Lung microvascular endothelial cell (primary cell): Measurements from ENCODE around the gene ZFR. TPM values are rescaled to one million over a fixed set of nuclear protein-coding genes. Genes with fewer than 3 reads are reported as not detected.
A peak's percentile ranks its signal among the peaks of the same experiment; 100 is the strongest.
"Not testable (repeated sequence)": the region's sequence is repeated elsewhere in the genome, so short reads cannot be mapped to it uniquely, and the experiment has no call there.

ENCODE experiments used
- DNase-seq, 2 donors: peaks; one replicate each; pipeline versions ENCODE4 v3.0.0 to v3.0.0-alpha.2; 2010; ENCODE audit warnings: low read depth in 2 of 2
- total RNA-seq: library from RNA; depleted of rRNA; stranded (reverse); fragments of >200 nt; gene quantifications from 2 replicates; pipeline ENCODE4 v1.2.1, GENCODE V29; 2014

The ZFR gene
- total RNA-seq, 1 donor from 2014 or later = 63.1 TPM

- no peak for DNase-seq
Measured at GRCh38 chr5:32323741-32324140, 120.8 kb downstream of the ZFR start.

- no peak for DNase-seq
Measured at GRCh38 chr5:32322882-32323281, 121.7 kb downstream of the ZFR start.

GRCh38 chr5:32321787-32322186 is 122.8 kb downstream of the ZFR start:
- not testable (repeated sequence) for DNase-seq

- no peak for DNase-seq
Measured at GRCh38 chr5:32320576-32320975, 124.0 kb downstream of the ZFR start.

GRCh38 chr5:32319926-32320543 is 124.5 kb downstream of the ZFR start:
- no peak for DNase-seq

- no peak for DNase-seq
Measured at GRCh38 chr5:32319392-32319791, 125.1 kb downstream of the ZFR start.

- DNase-seq = no peak
Measured at GRCh38 chr5:32317041-32317440, 127.5 kb downstream of the ZFR start.

- DNase-seq = no peak
Measured at GRCh38 chr5:32315221-32316014, 129.1 kb downstream of the ZFR start.

- DNase-seq = no peak
Measured at GRCh38 chr5:32314658-32315057, 129.9 kb downstream of the ZFR start.

- DNase-seq = not testable (repeated sequence)
Measured at GRCh38 chr5:32314152-32314488, 130.4 kb downstream of the ZFR start.

GRCh38 chr5:32312595-32313332 is 131.8 kb downstream of the ZFR start, which contains the start of gene MTMR12:
Gene MTMR12 (minus strand): TSS chr5:32312939. CDS start chr5:32312838, 101 bp downstream.
- peak; percentile 99 for DNase-seq

GRCh38 chr5:32312197-32312594 is 132.3 kb downstream of the ZFR start:
- peak; percentile 77 to 78 for DNase-seq

GRCh38 chr5:32311404-32312196 is 132.9 kb downstream of the ZFR start:
- DNase-seq = no peak

GRCh38 chr5:32309761-32310160 is 134.8 kb downstream of the ZFR start:
- DNase-seq = no peak

GRCh38 chr5:32308946-32309345 is 135.6 kb downstream of the ZFR start:
- DNase-seq = no peak

GRCh38 chr5:32307769-32308194 is 136.8 kb downstream of the ZFR start:
- no peak for DNase-seq

- no peak for DNase-seq
Measured at GRCh38 chr5:32304622-32305021, 139.9 kb downstream of the ZFR start.
